ENCODE measurements around the gene EID2B. TPM values are rescaled to one million over a fixed set of nuclear protein-coding genes. Genes with fewer than 3 reads are reported as not detected.

EID2B gene
- total RNA-seq, 2 experiments from 2014 or later, result 4.5 to 4.7 TPM

DNA sequence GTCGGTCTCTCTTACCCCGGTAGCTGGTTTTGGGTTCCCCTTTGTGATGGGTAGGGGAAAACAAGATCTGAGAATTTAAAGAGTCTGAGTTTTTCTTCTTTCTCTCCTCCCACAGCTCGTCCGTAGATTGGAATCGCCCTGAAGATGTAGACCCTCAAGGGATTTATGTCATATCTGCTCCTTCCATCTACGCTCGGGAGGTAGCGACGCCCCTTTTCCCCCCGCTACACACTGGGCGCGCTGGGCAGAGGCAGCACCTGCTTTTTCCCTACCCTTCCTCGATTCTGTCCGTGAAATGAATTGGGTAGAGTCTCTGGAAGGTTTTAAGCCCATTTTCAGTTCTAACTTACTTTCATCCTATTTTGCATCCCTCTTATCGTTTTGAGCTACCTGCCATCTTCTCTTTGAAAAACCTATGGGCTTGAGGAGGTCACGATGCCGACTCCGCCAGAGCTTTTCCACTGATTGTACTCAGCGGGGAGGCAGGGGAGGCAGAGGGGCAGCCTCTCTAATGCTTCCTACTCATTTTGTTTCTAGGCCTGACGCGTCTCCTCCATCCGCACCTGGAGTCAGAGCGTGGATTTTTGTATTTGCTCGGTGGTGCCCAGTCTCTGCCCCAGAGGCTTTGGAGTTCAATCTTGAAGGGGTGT lies 24.8 kb downstream of the EID2B start:
- CTCF ChIA-PET, result no interaction called here
- POLR2A ChIA-PET, result interaction anchor here (0.9 kb wide), 1 partner anchor 9 kb away, joined by 4 read pairs; the partner anchor contains the start of gene DLL3
- H3K27me3 Mint-ChIP-seq, result peaks cover 54% of the 10 kb centered on the region
- H3K4me1 Mint-ChIP-seq, result peaks cover 21% of the 10 kb centered on the region
- no peaks in the 10 kb centered on the region for H3K9me3 Mint-ChIP-seq
- H3K4me3 Mint-ChIP-seq, result peak overlapping the region; percentile 62
- H3K27ac Mint-ChIP-seq, result no peak overlapping the region
- no peak for DNase-seq
- H3K36me3 Mint-ChIP-seq (ENCODE audit: low read depth), result peaks cover 5% of the 10 kb centered on the region

GRCh38 chr19:39506944-39507714 lies 25.5 kb downstream of the EID2B start:
- peak overlapping the region; percentile 62 for H3K4me3 Mint-ChIP-seq
- H3K4me1 Mint-ChIP-seq, result peaks cover 21% of the 10 kb centered on the region
- H3K9me3 Mint-ChIP-seq, result no peaks in the 10 kb centered on the region
- peaks cover 5% of the 10 kb centered on the region for H3K36me3 Mint-ChIP-seq (ENCODE audit: low read depth)
- peaks cover 54% of the 10 kb centered on the region for H3K27me3 Mint-ChIP-seq
- POLR2A ChIA-PET, result interaction anchor here (0.9 to 1.0 kb wide), 2 partner anchors 8 to 25 kb away, joined by 3 to 4 read pairs; partner anchors contain the start of genes DLL3 and EID2B
- peak; percentile 54 for DNase-seq
- H3K27ac Mint-ChIP-seq, result no peak overlapping the region
- CTCF ChIA-PET, result no interaction called here

- Mint-ChIP-seq H3K27ac (no peak overlapping the region), H3K27me3 (peaks cover 55% of the 10 kb centered on the region), H3K4me3 (peak overlapping the region; percentile 28), H3K4me1 (peaks cover 21% of the 10 kb centered on the region), H3K36me3 (ENCODE audit: low read depth) (peaks cover 5% of the 10 kb centered on the region), H3K9me3 (no peaks in the 10 kb centered on the region)
- no peak for DNase-seq
- ChIA-PET POLR2A (interaction anchor here (1.0 kb wide), 1 partner anchor 26 kb away, joined by 3 read pairs; the partner anchor contains the start of gene EID2B), CTCF (no interaction called here)
Observed at GRCh38 chr19:39506598-39506943, 26.1 kb downstream of the EID2B start.

GRCh38 chr19:39502640-39503417 lies 29.8 kb downstream of the EID2B start:
- POLR2A ChIA-PET, result interaction anchor here (0.8 to 1.6 kb wide), 6 partner anchors 11 to 67 kb away, joined by 3 to 5 read pairs (median 4); partner anchors contain the start of genes EID2B, RPS16 and SUPT5H
- H3K4me3 Mint-ChIP-seq, result no peak overlapping the region
- peaks cover 5% of the 10 kb centered on the region for H3K36me3 Mint-ChIP-seq (ENCODE audit: low read depth)
- no peak overlapping the region for H3K27ac Mint-ChIP-seq
- H3K27me3 Mint-ChIP-seq, result peaks cover 66% of the 10 kb centered on the region
- peaks cover 33% of the 10 kb centered on the region for H3K4me1 Mint-ChIP-seq
- peak; percentile 80 for DNase-seq
- no peaks in the 10 kb centered on the region for H3K9me3 Mint-ChIP-seq
- CTCF ChIA-PET, result interaction anchor here (0.6 to 2.0 kb wide), 13 partner anchors 9 to 541 kb away, joined by 3 to 14 read pairs (median 5); partner anchors contain the start of genes EID2B, RPS16, SELENOV and SUPT5H

DNA sequence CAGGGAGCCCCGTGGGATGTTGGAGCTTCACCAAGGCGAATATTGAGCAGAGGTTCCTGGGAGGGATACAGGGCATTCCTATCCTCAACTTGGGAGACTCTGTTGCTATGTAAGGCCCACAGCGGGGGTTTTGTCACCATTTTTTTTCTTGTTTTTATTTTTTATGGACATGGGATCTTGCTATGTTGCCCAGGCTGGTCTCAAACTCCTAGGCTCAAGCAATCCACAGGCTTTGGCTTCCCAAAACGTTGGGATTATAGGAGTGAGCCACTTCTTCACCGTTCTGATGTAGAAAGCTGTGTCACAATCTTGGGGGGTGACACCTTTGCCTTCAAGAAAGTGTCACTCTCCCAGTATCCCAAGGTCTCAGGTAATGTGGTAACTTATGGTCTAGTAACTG lies 31.3 kb downstream of the EID2B start:
- H3K27me3 Mint-ChIP-seq, result peaks cover 68% of the 10 kb centered on the region
- no peak overlapping the region for H3K27ac Mint-ChIP-seq
- H3K36me3 Mint-ChIP-seq (ENCODE audit: low read depth), result peaks cover 3% of the 10 kb centered on the region
- H3K9me3 Mint-ChIP-seq, result no peaks in the 10 kb centered on the region
- ChIA-PET POLR2A (interaction anchor here (0.7 to 1.4 kb wide), 3 partner anchors 10 to 60 kb away, joined by 3 read pairs; partner anchors contain the start of gene SUPT5H), CTCF (interaction anchor here (1.0 to 2.2 kb wide), 3 partner anchors 12 to 66 kb away, joined by 3 to 6 read pairs (median 4); partner anchors contain the start of gene RPS16)
- H3K4me3 Mint-ChIP-seq, result no peak overlapping the region
- no peak for DNase-seq
- peaks cover 24% of the 10 kb centered on the region for H3K4me1 Mint-ChIP-seq

GRCh38 chr19:39500543-39500942 lies 32.1 kb downstream of the EID2B start:
- peaks cover 21% of the 10 kb centered on the region for H3K4me1 Mint-ChIP-seq
- POLR2A ChIA-PET, result interaction anchor here (0.7 to 1.4 kb wide), 3 partner anchors 9 to 59 kb away, joined by 3 read pairs; partner anchors contain the start of gene SUPT5H

DNA sequence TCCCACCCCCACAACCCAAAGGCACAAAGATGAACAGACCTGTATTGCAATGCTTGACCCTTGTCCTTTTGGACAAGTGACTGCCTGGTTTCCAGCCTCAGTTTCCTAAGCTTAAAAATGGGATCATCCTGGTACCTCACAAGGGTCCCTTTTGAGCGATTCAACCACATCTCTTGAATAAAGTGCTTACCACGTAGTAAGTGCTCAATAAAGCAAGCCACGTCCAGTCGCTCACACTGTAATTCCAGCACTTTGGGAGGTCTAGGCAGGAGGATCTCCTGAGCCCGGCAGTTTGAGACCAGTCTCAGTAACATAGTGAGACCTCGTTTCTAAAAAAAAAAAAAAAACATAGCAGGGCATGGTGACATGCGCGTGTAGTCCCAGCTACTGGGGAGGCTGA lies 32.7 kb downstream of the EID2B start:
- H3K4me3 Mint-ChIP-seq, result no peak overlapping the region
- CTCF ChIA-PET, result interaction anchor here (0.9 to 2.2 kb wide), 5 partner anchors 19 to 59 kb away, joined by 3 to 6 read pairs (median 6); partner anchors contain the start of genes EID2B and TIMM50
- no peaks in the 10 kb centered on the region for H3K9me3 Mint-ChIP-seq
- no peak overlapping the region for H3K27ac Mint-ChIP-seq
- H3K36me3 Mint-ChIP-seq (ENCODE audit: low read depth), result no peaks in the 10 kb centered on the region
- peaks cover 62% of the 10 kb centered on the region for H3K27me3 Mint-ChIP-seq
- POLR2A ChIA-PET, result interaction anchor here (1.4 kb wide), 1 partner anchor 8 kb away, joined by 3 read pairs; no protein-coding TSS in a partner anchor
- peaks cover 20% of the 10 kb centered on the region for H3K4me1 Mint-ChIP-seq
- no peak for DNase-seq

More at GRCh38 chr19:39500543-39500942, 32.1 kb downstream of the EID2B start:
- no peaks in the 10 kb centered on the region for H3K9me3 Mint-ChIP-seq
- no peak for DNase-seq
- H3K27me3 Mint-ChIP-seq, result peaks cover 66% of the 10 kb centered on the region
- peaks cover under 1% of the 10 kb centered on the region for H3K36me3 Mint-ChIP-seq (ENCODE audit: low read depth)
- CTCF ChIA-PET, result interaction anchor here (0.5 to 2.2 kb wide), 7 partner anchors 12 to 65 kb away, joined by 3 to 6 read pairs (median 4); partner anchors contain the start of genes RPS16 and TIMM50
- H3K27ac Mint-ChIP-seq, result no peak overlapping the region
- no peak overlapping the region for H3K4me3 Mint-ChIP-seq

- Mint-ChIP-seq H3K36me3 (ENCODE audit: low read depth) (no peaks in the 10 kb centered on the region), H3K27ac (no peak within 1 kb of the TSS), H3K27me3 (peaks cover 54% of the 10 kb centered on the region), H3K4me1 (peaks cover 20% of the 10 kb centered on the region), H3K4me3 (peak within 1 kb of the TSS; percentile 2), H3K9me3 (no peaks in the 10 kb centered on the region)
- DNase-seq, result no peak
- CTCF ChIA-PET, result interaction anchor here (1.5 to 2.2 kb wide), 3 partner anchors 19 to 58 kb away, joined by 3 to 6 read pairs (median 6); partner anchors contain the start of gene TIMM50
- POLR2A ChIA-PET, result interaction anchor here (1.2 to 1.3 kb wide), 3 partner anchors 9 to 108 kb away, joined by 3 to 5 read pairs (median 4); partner anchors contain the start of genes MED29, PAF1 and SUPT5H
Observed at GRCh38 chr19:39498798-39499642, 33.6 kb downstream of the EID2B start, which contains the start of gene DLL3. DLL3 (plus strand) TSS chr19:39498947; CDS start chr19:39498975, 28 bp downstream.

DNA sequence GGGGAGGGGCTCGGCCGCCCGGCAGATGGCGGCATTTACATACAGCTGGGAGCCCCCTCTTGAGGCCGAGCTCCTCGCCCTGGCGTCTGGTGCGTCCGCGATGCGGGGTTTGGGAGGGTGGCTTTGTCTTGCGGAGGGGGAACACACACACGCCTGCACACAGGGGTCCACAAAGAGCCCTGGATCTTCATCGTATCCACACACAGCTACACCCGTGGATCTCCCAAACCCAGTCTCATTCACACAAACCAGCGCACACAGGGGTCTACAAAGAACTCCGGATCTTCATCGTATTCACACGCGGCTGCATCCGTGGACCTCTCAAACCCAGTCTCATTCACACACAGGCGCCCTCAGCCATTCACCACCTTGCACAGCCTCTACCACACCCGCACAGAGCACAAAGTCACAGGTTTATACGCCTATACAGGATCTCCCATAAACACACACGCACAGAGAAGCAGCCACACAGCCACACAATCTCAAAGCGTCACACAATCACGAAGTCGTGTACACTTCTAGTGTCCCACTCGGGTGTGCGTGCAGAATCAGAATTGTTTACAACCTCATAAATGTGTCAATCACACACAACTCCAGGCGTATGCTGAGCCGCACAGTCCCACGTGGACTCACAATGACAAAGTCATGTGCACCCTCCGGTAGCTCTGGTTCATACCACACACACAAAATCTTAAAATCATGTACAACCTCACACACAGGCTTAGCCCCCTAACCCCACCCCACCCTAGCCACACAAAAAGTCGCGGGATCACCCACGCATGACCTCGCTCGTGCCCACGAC lies 34.5 kb downstream of the EID2B start:
- DNase-seq, result peak; percentile 40
- Mint-ChIP-seq H3K27me3 (peaks cover 47% of the 10 kb centered on the region), H3K9me3 (no peaks in the 10 kb centered on the region), H3K4me3 (peak overlapping the region; percentile 2), H3K4me1 (peaks cover 17% of the 10 kb centered on the region), H3K27ac (no peak overlapping the region), H3K36me3 (ENCODE audit: low read depth) (no peaks in the 10 kb centered on the region)
- ChIA-PET POLR2A (interaction anchor here (0.7 to 1.3 kb wide), 4 partner anchors 9 to 107 kb away, joined by 3 to 5 read pairs (median 4); partner anchors contain the start of genes EID2B, MED29, PAF1 and SUPT5H), CTCF (interaction anchor here (0.9 to 3.1 kb wide), 3 partner anchors 27 to 58 kb away, joined by 3 to 10 read pairs (median 6); partner anchors contain the start of gene EID2B)

DNA sequence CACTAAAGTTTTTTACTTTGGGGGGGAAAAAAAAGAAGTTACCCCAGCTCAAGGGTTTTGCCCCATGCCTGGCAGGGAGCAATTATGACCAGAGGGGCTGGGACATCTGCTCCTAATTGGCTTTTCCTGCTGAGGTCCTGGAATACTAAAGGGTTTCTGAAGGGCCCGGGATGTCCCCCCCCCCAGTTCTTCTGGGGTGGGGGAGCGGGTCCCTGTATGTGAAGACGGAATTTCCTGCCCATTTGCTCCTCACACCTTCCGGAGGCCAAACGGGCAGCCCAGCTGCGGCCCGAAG lies 35.0 kb downstream of the EID2B start:
- Mint-ChIP-seq H3K27ac (no peak overlapping the region), H3K36me3 (ENCODE audit: low read depth) (no peaks in the 10 kb centered on the region), H3K4me1 (peaks cover 16% of the 10 kb centered on the region), H3K9me3 (no peaks in the 10 kb centered on the region), H3K4me3 (no peak overlapping the region), H3K27me3 (peaks cover 43% of the 10 kb centered on the region)
- ChIA-PET CTCF (interaction anchor here (0.9 to 3.1 kb wide), 3 partner anchors 27 to 57 kb away, joined by 3 to 10 read pairs (median 6); partner anchors contain the start of gene EID2B), POLR2A (interaction anchor here (0.6 to 0.7 kb wide), 2 partner anchors 35 to 52 kb away, joined by 3 read pairs; partner anchors contain the start of genes EID2B and SUPT5H)
- DNase-seq, result no peak
